HG03135 (cell line): ENCODE measurements around the gene TMEM250.
"Not testable (repeated sequence)": the region's sequence is repeated elsewhere in the genome, so short reads cannot be mapped to it uniquely, and the experiment has no call there.

ENCODE experiments used
- ATAC-seq: cut with Tn5 transposase; IDR thresholded peaks from one replicate; pipeline ENCODE4 v1.9.1; 2021; ENCODE audit warnings: mild to moderate bottlenecking, moderate library complexity; ENCODE audit not compliant: unreplicated experiment

TMEM250 gene

DNA sequence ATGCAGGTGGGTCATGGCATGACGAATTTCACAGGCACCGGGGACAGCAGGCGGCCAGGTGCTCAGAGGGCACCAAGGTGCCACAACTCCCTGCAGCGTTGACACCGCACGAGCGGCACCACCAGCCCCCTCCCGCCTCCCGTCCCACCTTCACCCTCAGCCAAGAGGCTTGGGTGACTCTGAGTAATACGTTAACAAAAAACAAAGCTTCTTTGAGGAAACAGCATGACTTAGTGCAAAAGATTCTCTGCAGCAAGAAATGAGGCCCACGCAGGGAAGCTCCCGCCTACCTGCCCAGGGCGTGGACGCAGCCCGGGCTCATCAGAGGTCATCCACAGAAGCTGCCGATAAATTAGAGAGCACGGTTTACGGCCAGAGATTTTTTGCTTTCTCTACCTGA, 4.1 kb downstream of the TMEM250 start:
- ATAC-seq, result no peak

DNA sequence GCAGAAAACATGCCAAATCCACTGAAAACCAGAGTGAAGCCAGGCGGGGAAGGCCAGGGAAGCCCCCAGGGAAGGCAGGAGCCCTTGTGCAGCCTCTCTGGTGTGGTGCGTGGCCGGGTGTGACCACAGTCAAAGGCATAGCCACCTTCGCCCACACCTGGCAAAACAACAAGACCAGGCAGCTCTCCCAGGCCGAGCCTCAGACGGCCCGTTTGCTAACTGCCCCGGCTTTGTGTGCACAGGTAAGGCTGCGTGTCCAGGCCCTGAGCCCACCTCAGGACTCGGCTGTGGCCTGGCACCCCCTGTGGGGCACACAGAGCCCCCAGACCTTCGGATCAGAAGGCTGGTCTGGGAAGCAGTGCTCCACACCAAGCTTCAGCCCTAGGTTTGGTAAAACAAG, 6.1 kb downstream of the TMEM250 start:
- no peak for ATAC-seq

GRCh38 chr9:136111910-136112309, 6.8 kb downstream of the TMEM250 start:
- ATAC-seq, result no peak

DNA sequence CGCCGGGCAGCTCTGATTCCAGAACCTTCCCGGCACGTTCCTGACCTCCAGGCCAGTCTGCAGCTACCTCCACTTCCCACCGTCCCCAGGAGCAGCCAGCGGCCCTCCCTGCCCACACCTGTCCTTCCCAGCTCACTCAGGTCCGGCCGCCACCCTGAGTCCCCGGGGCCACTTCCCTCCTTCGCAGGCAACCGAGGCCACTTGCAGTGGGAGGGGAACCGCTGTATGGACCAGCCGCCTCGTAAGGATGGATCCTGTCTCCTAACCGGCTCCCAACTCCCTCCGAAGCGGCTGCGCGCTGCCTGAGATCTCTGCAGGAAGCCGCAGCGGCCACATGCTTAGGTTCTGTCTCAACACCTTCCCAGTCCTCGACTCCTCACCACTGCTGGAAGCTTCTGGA, 7.5 kb downstream of the TMEM250 start:
- no peak for ATAC-seq

GRCh38 chr9:136110082-136111061, 8.3 kb downstream of the TMEM250 start:
- no peak for ATAC-seq

GRCh38 chr9:136109351-136110081, 9.2 kb downstream of the TMEM250 start:
- peak; percentile 72 for ATAC-seq

DNA sequence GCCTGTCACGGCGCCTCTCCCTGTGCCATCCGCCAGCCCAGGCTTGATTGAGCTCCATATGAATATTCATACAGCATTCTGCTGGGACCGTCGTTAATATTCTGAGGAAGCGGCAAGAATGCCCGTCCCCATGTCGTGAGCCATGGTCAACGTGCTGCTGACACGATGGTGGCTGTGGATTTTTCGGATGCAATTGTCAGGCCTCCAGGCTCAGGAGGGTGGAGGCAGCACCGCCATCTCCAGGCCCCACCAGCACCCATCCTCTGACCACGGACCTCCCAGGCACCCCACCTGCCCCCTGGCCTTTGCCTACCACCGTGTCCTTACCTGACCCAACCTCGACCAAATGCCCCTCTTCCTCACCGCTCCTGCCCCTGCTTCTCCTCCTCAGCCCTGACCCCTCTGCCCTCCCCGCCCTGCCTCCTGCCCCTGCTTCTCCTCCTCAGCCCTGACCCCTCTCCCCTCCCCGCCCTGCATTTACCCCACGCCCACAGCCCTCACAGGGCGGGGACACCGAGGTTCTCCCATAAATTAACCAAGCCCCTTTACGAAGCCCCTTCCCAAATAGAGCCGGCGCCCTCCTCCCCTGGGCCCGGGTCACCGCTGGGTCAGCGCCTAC, 9.9 kb downstream of the TMEM250 start:
- no peak for ATAC-seq

DNA sequence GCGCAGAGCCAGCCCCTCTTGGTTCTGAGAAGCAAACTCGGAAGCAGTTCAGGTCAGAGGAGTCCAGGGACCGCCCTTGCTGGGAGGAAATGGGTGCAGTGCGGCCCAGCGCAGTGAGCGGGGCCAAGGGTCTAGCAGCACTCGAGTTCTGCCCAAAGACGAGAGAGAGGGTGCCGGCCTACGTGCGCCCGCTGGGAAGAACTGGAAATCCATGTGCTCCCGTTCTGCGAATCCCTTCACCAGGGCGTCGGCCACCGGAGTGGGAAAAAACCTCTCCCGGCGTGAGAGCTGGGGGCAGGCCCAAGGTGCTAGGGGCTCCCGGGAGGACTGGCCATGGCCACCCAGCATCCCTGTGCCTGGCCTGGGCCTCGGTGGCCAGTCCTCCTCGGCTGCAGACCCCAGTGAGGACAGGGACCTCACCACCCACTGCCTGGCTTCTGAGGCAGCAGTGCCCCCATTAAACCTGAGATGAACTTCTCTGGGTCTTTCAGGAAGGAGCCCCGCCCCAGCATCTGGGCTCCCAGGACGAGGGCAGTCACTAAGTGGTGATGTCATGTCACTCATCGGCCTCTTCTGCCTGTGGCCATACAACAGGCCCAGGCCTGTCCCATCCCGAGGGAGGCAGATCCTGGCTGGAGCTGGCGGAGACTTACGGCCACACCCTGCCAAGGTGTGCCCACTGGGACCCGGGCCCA, 10.6 kb downstream of the TMEM250 start:
- ATAC-seq, result no peak

DNA sequence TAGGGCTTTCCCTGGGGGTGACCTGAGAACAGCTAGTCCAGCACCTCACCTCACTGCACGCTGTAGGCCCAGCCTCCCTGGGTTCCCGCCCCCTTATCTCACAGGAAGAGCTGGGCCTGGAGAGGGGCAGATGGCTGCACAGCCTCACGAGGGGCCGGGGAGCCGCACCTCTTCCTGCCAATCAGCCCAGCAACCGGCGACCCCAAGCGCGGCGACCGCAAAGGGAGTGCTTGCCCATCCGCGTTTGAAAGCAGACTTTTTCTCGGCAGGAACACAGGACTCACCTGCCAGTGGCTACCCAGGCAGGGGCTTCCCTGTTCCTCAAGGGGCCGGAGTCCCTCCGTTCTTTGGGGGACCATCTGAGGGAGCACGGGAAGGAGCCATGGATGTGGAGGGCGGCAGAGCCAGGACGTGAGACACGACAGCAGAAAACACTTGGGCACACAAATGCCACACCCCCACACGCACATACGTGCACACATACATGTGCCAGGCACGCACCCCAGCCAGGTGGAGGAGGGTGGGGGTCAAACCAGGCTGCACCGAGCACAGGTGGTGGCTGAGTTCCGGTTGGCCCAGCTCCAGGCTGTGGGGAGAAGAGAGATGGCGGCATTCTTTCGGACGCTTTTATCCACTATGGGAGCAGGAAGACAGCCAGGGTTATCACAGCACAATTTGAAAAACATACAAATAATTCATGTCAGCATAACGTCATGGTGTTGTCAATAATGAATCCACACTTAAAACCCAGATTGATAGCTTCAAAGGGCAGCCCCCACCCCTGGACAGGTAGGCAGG, 11.3 kb downstream of the TMEM250 start:
- no peak for ATAC-seq

DNA sequence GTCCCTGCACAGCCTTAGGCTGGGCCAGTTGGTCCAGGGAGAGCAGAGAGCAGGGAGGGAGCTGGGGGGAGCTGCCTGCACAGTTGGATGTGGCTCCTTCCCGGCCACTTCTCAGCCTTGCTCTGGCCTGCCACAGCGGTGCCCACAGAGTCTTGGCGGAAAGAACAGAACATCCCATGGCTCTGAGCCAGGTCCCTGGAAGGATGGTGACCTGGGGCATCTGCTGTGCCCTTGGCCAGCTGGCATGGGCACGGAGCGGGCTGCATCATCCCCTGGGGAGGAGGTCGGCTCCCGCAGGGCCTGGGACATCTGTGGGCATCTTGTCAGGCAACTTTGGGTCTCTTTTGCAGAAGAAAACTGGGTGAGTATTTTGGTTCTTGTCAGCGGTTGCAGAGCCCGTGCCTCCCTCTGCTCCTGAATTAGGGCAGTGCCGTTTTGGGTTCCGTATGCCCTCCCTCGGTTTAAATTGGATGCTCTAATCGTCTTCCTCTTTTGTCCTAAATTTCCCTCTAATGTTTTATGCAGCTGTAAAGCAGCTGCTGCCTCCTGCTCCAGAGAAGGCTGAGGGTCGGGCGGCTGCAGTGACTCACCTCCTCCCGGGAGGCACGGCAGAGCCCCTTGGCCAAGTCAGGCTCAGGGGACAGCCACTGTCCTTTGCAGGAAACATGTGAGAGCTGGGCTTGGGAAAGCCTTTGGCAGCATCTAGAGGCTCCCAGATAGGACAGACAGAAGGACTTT, 13.1 kb downstream of the TMEM250 start:
- no peak for ATAC-seq

GRCh38 chr9:136104916-136105315, 13.8 kb downstream of the TMEM250 start:
- ATAC-seq, result no peak

DNA sequence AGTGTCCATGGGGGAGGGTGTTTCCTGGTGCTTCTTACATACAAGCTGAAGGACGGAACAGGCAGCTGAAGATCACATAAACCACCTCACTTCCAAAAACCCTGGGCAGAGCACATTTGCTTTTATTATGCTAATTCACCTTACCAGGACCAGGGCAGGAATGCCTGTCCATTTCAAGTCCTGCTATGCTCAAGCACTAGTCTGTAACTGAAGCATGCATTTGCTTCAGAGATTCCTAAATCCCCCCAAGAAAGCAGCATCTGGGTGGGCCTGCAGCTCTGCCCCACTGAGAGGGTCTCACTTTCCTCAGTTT, 14.2 kb downstream of the TMEM250 start:
- no peak for ATAC-seq

GRCh38 chr9:136103651-136104487, 14.8 kb downstream of the TMEM250 start:
- no peak for ATAC-seq

- ATAC-seq, result not testable (repeated sequence)
Measured at GRCh38 chr9:136101615-136102074, 17.0 kb downstream of the TMEM250 start.

GRCh38 chr9:136100700-136101614, 17.7 kb downstream of the TMEM250 start:
- ATAC-seq, result no peak

DNA sequence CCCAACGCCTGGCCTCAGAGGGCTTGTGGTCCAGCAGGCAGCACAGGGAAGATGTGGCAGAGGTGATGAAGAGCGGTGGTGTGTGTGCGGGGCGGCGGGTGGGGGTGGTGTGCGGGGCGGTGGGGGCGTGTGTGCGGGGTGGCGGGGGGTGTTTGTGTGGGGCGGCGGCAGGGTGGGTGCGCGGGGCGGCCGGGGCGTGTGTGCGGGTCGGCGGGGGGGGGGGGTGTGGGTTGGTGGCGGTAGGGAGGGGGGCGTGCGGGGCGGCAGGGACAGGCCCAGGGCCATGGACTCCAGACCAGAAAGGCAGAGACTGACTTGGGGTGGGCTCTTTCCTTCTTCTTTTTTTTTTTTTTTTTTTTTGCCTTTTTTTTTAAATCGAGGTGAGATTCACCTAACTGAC, 19.1 kb downstream of the TMEM250 start:
- ATAC-seq, result no peak

DNA sequence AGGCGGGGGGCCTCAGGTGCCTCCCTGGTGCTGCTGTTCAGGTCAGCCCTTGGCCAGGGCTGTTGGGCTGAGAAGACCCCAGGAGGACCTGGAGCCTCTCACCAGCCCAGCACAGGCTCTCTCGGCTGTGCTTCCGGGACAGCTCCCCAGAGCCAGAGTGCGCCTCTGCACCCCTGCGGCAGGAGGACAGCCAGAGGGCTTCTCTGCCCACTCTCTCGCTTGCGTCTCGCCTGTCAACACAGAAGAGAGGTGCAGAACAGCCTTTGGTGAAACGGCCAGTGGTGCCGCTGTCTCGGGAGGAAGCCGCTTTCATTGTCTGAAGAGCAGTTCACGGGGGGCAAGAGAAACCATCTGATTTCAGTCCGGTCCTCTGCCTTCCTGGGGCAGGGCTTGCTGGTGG, 19.8 kb downstream of the TMEM250 start:
- no peak for ATAC-seq

DNA sequence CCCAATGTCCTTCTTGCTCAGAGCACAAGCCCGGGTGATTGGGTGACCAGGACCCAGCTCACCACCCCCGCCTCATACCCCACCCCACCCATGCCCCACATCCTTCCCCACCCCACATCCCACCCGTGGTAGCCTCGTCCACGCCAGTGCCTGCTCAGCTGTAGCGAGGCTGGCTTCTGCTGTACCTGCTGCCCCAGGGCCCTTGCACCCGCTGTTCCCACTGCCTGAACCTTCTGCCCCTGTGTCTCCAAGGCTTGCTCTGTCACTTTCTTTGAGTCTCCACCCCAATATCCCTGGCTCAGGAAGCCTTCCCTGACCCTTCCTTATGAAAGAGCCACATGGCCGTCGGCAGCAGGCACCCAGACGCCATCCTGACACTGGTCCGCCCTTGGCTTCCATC, 20.5 kb downstream of the TMEM250 start:
- no peak for ATAC-seq
